ENCODE data around the gene PCSK5. TPM values are rescaled to one million over a fixed set of nuclear protein-coding genes. Genes with fewer than 3 reads are reported as not detected.

Gene PCSK5
- polyA plus RNA-seq, 12 donors = 13.2 to 21.6 (median 16.9) TPM; not detected in 1

- DNase-seq = no peak
Observed at GRCh38 chr9:76188286-76188685, 297.8 kb downstream of the PCSK5 start.

- no peak for DNase-seq
Observed at GRCh38 chr9:76188905-76189304, 298.4 kb downstream of the PCSK5 start.

- DNase-seq = no peak
Observed at GRCh38 chr9:76191493-76191892, 301.0 kb downstream of the PCSK5 start.

- DNase-seq = no peak
Observed at GRCh38 chr9:76192013-76192412, 301.5 kb downstream of the PCSK5 start.

GRCh38 chr9:76194896-76195295, 304.4 kb downstream of the PCSK5 start:
- no peak for DNase-seq

GRCh38 chr9:76198336-76198735, 307.9 kb downstream of the PCSK5 start:
- no peak for DNase-seq

GRCh38 chr9:76200315-76200714, 309.8 kb downstream of the PCSK5 start:
- DNase-seq = no peak

GRCh38 chr9:76200745-76201144, 310.3 kb downstream of the PCSK5 start:
- no peak for DNase-seq

GRCh38 chr9:76203373-76203772, 312.9 kb downstream of the PCSK5 start:
- DNase-seq = no peak

GRCh38 chr9:76206821-76207220, 316.3 kb downstream of the PCSK5 start:
- no peak for DNase-seq

GRCh38 chr9:76213751-76214150, 323.3 kb downstream of the PCSK5 start:
- no peak for DNase-seq

GRCh38 chr9:76215066-76215465, 324.6 kb downstream of the PCSK5 start:
- DNase-seq = no peak

- no peak for DNase-seq
Observed at GRCh38 chr9:76216161-76216649, 325.7 kb downstream of the PCSK5 start.

- DNase-seq = no peak
Observed at GRCh38 chr9:76218117-76218885, 327.8 kb downstream of the PCSK5 start.

GRCh38 chr9:76218886-76219445, 328.5 kb downstream of the PCSK5 start:
- DNase-seq = no peak

GRCh38 chr9:76219560-76220151, 329.2 kb downstream of the PCSK5 start:
- DNase-seq = no peak

GRCh38 chr9:76221423-76221822, 330.9 kb downstream of the PCSK5 start:
- no peak for DNase-seq

GRCh38 chr9:76223749-76224340, 333.4 kb downstream of the PCSK5 start:
- DNase-seq = no peak

GRCh38 chr9:76227156-76227555, 336.7 kb downstream of the PCSK5 start:
- no peak for DNase-seq

GRCh38 chr9:76231001-76231400, 340.5 kb downstream of the PCSK5 start:
- no peak for DNase-seq

GRCh38 chr9:76232861-76233489, 342.5 kb downstream of the PCSK5 start:
- DNase-seq = no peak

- DNase-seq = no peak
Observed at GRCh38 chr9:76240578-76240977, 350.1 kb downstream of the PCSK5 start.

Data from muscle of arm (tissue), 12 donors.